Measurements from ENCODE around the gene XYLT1.

The XYLT1 gene

DNA sequence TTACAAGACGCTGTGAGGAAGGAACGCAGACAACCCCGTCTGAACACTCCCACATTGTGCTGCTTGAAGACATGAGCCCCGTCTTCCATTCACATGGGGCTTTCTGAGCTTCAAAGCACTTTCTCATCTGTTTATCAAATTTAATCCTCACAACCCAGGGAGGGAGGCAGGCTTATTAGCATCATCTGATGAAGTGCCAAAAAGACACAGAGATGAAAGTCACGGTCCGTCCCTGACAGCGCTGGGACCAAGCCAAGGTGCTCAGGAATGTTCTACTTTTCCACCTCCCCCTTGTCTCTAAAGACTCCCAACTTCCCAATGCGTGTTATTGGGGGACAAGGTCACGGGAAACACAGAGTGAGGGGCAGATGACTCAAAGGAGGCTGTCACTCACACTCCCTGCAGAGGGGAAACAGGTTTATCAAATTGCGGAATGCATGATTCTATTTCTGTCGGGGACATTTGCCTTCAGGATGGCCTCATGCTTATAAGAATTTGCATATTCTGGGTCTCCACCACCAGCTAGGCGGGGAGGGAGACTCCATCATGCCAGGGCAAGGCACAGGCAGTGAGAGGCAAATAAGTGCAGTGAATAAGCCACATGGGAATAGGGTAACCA lies 10.7 kb downstream of the XYLT1 start:
- no peak for DNase-seq (ENCODE audit: low spot score)

DNA sequence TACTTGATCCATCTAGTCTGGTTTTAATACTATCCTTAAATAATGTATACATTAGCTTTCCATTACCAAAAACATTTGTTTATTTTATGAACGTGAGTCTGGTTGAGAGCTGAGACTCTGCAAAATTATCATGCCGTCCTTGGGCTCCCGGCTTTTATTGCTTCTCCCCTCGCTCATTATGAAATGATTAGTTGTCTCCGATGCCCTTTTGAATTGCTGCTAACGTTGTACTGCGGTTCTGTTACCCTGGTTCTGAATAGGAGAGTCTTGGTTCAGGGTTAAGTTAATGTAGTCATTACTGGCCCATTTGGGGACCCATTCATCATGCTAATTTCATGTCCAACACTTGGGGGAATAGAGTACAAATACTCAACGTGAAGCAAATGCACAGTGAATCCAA lies 12.8 kb downstream of the XYLT1 start:
- DNase-seq (ENCODE audit: low spot score) = no peak

DNA sequence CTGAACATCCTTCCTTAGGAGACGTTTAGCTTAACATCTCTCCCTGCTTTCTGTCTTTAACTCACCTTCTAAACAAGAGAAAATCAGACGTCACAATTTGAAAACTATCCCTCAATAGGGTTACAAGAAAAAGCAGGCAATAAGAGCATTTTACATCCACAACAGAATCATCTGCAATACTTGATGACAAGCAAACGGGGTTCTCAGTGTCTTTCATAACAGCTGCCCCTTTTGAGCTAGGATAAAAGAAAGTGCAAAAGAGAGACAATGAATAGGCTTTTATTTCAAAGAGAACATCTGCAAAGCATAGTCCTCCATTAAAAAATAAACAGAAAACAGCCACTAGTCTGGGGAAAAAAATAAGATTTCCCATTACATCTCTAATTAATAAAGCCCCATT lies 13.2 kb downstream of the XYLT1 start:
- DNase-seq (ENCODE audit: low spot score) = no peak

DNA sequence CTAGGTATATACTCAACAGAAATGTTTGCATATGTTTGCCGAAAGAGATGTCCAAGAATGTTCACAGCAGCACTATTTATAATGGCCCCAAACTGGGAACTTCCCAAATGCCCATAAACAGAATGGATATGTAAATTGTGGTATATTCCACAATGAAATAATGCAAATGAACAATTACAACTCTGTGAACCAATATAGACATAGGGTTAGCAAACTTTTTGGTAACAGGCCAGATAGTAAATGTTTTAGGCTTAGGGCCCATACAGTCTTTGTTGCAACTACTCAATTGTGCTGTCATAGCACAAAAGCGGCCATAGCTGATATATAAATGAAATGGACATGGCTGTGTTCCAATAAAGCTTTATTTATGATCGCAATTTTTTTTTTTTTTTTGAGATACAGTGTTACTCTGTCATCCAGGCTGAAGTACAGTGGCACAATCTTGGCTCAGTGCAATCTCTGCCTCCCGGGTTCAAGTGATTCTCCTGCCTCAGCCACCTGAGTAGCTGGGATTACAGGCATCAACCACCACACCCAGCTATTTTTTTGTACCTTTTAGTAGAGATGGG lies 16.5 kb downstream of the XYLT1 start:
- no peak for DNase-seq (ENCODE audit: low spot score)

DNA sequence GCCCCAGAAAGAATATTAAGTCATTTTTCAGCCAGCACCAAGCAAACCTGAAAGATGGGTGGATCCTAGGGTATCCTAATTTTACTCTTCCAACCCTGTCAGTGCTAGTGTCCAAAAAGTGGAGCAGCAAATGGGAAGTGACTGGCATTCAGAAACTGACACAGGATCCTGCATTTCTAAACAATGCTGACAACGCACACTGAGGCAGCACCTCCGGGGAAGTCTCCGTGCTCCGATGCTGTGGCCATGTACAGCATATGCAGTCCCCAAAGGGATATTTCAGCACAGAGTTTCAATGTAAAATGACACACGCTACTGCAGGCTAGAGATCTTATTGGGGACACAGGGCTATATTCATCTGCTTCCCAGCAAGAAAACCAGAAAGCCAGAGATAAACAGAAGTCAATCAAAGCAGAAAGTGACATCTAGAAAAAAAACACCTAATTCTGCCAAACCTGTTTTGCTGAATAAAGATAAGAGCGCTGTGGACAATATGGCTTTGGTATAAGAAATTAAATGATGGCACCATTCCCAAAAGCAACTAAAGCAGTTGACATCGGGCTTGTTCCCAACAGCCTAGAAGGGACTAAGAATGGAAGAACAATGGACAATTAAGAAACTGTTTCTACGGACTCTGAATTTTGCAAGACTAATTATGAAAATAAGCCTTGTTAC lies 17.3 kb downstream of the XYLT1 start:
- no peak for DNase-seq (ENCODE audit: low spot score)

DNA sequence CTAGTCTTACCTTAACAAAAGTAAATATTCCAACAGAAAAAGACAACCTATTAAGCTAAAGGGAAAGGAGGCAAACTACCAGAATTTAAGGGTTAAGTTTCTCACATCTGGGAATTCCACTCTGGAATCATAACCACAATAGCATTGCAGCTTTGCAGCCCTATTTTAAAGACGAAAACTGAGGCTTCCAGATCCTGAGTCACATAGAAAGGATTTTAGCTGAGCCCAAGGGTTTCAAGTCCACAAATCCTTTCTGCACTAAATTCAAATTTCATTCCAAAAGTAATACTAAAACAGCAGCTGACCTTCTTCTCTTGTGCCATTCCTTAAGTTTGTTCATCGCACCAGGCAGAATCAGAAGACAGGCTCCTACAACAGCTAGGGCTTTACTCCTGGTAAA lies 17.8 kb downstream of the XYLT1 start:
- DNase-seq (ENCODE audit: low spot score) = no peak

DNA sequence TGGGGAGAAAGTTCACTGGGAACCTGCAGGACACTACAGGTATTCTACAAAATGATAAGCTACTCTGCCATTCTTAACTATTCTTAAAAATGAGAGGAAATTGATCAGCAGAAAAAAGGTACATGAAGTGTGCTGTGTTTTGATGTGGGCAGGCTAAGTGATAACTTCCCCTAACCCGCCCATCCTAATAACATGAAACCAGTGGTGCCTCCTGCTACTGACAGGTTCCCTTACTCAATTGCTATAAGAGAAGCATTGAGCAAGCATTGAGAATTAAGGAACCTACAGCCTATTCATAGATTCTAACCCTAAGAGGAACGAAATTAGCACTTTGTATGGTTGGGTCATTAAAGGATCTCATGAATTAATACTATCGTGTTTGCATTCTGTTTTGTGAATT lies 18.9 kb downstream of the XYLT1 start:
- no peak for DNase-seq (ENCODE audit: low spot score)

DNA sequence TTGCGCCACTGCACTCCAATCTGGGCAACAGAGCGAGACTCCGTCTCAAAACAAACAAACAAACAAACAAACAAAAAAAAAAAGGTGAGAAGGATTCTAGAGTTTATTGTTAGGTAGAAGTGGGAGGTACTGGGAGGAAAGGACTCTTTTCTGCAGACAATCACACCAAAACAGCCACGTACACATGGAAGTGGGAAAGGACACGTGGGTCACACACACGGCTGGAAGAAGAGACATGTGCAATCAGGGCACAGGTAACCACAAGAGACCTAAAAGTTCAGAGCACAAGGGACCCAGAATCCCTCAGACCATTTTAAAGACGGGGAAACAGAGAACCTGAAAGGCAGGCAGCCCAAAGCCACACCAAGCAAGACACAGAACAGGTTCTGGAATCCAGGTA lies 20.5 kb downstream of the XYLT1 start:
- no peak for DNase-seq (ENCODE audit: low spot score)

DNA sequence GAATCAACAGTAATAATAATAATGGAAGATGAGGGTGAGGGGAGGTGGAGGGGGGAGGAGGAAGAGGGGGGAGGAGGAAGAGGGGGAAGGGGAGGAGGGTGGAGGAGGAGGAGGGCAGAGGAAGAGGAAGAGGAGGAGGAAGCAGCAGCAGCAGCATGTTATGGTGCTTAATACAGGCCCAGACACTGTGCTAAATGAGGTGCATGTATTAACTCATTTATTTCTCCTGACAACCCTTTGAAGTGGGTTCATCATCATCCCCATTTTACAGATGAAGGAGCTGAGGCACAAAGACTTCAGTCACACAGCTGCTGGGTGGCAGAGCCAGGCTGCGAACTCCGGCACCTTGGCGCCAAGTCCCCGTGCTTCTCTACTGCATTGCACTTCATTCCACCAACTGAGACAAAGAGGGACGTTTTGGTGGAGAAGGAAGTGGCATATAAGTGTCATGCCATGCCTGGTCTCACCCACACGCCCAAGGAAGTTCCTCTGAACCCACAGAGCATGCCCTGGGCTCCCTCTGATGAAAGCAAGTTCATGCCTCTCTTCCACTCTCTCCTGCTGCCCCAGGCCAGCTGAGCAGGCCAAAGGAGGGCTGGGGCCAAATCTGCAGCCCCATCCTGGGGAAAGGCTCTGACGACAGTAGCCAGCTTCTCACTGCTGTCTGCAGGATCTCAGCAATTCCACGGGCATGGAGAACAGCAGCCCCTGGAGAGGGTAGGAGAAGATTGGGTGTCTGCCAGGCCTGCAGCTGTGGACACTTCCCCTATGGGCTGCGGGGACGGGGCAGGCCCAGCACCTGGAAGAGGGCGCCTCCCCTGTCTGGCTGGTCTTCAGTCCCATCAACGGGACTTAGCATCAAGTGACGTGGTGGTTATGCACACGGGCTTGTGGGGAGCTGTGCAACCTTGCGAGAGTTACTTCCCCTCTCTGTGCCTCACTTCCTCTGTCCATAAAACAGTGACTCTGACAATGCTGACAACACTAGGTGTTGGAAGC lies 21.8 kb downstream of the XYLT1 start:
- no peak for DNase-seq (ENCODE audit: low spot score)

DNA sequence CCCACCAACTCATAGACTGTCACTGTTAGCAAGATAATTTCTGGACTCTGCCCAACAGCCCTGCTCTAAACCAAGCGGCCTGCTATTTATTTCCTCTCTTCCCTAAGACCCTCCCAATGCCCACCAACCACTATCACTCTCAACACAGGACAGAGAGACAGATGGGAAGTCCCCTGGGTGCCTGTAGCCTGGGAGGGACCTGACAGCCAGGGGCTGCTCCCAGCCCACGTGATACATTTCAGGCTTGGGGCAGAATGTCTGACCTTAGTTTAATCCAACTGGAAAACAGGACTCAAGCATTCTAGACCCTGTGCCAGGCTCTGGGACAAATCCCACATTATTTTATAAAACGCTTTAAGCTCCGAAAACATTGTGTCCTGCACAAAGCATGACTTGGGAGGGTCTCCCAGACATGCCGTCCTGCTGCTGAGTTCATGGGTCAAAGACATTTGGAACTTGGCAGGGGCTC lies 23.6 kb downstream of the XYLT1 start:
- no peak for DNase-seq (ENCODE audit: low spot score)

DNA sequence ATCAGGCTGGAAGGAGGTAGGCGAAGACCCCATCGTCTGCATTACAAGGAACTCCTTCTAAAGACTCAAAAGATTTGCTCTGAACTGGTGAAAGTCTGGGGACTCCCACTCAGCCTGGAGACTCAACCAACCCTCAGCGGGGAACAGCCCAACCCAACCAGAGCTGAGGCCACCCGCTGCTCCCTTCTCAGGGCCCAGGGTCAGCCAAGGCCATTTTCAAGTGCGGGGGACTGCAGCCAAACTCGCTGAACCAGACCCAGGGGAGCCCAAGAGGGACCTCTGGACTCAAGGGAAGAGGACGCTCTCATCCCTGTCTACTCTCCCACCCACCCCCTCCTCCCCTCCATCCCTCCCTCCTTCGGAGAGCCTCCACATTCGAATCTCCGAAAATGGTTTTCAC lies 24.1 kb downstream of the XYLT1 start:
- no peak for DNase-seq (ENCODE audit: low spot score)

DNA sequence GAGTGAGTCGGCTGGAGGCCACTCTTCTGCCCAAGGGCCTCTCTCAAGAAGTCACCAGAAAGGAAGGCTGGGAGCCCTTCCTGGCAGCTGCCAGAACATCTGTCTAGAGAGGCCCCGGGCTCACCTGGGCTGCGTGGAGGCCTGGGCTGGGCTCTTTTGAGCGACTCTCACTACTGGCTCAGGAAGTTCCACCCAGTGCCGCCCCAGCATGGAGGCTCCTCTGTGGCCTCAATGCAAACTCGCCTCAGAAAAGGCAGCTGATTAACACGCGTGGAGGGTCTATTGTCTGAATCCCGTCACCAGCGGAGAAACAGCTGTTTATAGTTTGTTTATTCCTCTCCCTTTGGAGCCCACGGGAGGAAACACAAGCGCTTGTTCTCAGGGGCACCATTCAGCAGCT lies 25.3 kb downstream of the XYLT1 start:
- DNase-seq (ENCODE audit: low spot score) = no peak

DNA sequence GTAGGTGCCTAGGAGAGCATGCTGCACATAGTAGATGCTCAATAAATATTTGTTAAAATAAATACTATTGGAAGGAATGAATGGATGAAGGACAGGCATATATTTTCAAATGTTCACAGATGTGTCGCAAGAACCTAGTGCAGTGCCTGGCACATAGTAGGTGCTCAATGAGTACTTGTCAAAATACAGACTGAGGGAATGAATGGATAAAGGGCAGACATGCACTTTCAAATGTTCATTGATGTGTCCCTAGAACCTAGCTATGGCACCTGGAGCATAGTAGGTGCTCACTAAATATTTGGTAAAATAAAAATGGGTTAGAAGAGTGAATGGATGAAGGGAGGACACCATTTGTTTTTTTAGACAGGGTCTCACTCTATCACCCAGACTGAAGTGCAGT lies 26.1 kb downstream of the XYLT1 start:
- no peak for DNase-seq (ENCODE audit: low spot score)

DNA sequence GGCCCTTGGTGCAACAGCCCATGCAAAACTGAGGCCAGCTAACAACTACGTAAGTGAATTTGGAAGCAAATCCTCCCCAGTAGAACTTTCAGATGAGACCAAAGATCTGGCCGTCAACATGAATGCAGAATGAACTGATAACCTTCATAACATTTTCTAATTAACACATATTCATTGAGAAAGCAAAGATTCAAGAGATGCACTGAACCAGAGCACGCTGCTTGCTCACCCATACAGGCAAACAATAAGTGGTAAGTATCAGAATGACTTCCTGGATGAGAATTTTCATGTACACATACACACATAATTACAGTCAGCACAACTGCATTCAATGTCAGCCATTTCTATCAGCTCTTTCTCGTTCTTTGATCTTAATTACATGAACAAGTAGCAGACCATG lies 30.6 kb downstream of the XYLT1 start:
- DNase-seq (ENCODE audit: low spot score) = no peak

DNA sequence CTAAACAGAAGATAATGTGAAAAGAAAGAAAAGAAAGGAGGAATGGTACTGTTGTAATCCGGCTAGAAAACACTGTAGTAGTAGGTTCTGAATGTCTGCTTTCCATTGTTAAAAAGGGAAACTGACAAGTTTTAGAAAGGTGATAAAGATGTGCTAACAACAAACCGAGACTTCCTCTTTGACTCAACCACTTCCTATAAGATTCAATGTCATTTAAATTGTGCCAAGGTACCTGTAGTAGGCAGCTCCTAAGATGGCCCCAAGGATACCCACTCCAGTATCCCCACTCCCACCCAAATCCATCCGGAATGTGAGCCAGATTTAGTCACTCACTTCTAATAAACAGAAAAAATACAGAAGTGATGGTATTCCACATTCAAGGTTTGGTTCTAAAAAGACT lies 31.2 kb downstream of the XYLT1 start:
- DNase-seq (ENCODE audit: low spot score) = no peak

DNA sequence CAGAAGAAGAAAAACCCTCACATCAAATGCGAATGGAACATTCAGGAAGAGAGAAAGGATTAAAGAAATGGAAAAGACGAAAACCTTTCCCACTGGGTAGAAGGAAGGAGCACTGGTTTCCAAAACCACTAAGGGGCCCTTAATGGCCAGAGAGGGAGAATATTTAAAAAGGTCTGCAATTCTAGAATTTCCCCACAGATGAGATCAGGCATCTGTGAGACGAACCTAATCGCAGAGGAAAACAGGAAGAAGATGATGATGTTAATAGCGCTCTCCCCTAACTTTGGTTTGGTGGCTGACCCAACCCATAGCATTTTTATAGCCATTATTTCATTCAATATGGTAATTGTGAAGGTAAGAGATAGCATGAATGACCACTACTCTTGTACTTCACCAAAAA lies 32.8 kb downstream of the XYLT1 start:
- DNase-seq (ENCODE audit: low spot score) = no peak

DNA sequence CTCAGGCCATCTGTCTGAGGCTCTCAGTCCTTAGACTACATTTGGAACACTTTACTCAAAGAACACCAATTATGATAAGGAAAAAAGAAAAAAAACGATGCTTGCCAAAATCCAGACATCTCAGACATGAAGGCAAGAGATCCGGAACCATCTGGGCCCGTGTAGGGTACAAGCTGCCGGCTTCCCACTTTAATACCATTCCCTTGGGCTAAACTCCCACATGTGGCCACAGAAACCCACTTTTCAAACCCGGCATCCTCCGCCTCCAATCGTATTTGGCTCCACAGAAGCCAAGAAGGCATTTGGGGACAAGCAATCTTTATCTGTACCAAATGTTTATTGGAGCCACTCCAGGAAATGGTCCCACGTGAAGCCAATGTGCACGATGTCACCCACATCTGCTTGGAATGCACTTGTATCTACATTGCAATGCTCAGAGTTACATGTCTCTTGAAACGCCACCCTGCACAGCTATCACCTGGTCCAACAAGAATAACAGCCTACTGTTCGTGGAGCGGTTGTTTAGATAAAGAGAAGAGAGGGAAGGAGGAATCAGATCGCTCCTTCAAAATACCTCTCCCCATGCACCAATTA lies 33.5 kb downstream of the XYLT1 start:
- no peak for DNase-seq (ENCODE audit: low spot score)

DNA sequence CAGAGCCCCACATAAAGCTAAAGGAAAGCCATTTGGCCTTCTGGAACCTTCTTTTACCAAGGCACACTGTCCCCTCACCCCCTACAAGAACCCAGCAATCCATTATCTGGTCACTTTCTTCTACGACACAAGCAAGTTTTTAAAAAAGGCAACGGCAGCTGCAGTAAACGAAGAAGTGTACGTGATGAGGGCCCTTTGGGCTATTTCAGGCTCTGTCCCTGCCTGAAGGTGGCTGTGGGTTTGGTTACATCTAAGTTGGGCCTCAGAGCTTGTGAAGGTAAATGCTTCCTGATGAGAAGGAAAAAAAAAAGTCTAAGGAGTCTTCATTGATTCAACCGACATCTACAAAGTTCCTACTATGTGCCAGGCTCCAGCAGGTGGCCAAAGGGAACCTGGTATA lies 35.4 kb downstream of the XYLT1 start:
- no peak for DNase-seq (ENCODE audit: low spot score)

DNA sequence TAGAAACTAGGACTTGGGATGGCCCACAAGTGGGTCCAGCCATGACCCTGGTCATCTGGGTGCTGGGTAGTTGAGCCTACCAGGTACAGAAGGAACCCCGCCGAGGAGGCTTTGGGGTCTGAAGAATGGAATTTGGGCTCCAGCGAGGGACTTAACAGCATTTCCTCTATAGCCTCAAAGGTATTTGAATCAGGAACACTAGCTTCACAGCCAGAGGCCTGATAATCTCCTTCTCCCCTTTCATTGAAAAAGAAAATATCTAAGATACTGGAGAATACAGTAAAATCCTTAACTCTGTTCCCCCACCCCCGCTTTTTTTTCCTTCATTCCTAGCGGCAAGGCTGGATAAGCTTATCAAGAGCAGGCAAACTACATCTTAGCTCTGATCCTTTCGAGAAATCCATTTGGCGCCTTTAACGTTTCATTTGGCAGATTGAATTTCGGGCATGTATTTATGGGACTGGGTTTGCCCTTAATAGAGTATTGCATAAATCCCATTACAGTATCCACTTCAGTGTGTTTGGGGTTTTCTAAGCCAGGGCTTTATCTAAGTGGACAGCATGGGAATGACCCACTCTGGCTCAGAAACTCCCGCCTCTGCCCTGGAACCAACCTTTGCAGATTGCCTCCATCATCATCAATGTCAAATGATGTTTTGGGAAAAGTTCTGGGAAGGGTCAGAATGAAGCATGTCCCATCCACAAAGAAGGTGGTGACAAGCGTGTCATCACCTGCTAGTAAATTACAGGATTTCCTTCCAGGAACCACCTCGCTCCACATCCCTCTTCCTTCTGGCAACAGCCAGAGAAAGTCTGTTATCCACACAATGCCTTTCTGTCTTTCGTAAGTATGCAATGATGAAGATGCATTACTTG lies 36.9 kb downstream of the XYLT1 start:
- DNase-seq (ENCODE audit: low spot score) = peak; percentile 7

DNA sequence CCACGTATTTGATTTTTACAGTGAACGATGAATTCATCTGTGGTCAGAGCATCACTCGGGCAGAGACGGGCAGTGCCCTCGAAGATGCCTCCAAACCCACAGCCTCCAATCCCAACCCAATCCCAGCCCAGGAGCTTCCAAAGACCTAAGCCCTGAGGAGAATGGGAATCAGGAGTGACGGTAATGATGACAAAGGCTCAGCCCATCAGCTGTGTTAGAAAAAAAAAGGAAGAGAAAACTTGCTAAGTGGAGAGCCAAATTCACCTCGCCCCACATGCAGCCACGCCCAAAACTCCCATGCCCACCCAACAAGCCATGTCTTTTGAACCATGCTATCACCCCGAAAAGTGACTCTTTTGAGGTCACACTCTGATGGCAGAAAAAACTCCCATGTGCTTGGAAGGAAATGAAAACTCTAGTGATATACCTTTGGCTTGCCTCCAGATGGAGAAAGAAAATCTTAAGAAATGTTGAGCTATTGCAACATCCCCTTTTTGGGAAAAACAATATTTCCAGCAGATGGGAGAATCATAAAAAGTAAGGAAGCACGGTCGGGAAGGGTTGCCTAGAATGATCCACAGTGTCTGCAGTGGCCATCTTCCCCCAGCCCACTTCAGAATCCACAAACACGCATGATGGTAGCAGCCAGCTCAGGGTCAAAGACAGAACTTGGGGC lies 37.7 kb downstream of the XYLT1 start:
- DNase-seq (ENCODE audit: low spot score) = no peak

Data from kidney capillary endothelial cell (primary cell).